ENCODE data around the gene SERPINB11. TPM values are rescaled to one million over a fixed set of nuclear protein-coding genes. Genes with fewer than 3 reads are reported as not detected.

The SERPINB11 gene
- total RNA-seq, 1 donor from 2014 or later: not detected

DNA sequence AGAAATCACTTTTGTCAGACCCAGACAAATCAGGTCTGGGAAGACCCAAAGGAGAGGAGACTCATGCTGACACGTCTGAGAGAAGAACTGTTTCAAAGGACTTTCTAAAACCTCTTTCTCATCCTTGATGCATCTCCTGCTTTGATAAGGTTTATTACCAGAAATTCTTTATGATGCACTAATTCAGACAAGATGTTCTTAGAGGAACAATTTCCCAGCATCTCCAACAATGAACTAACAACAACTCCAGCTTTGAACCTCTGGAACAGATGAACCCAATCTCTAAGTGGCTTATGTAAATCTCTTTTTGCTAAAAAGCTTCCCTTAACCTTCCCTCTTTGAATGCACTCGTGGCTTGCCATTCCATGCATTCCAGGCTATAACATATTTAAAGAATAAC is 15.9 kb upstream of the SERPINB11 start:
- TF ChIP-seq, protein P1, sequence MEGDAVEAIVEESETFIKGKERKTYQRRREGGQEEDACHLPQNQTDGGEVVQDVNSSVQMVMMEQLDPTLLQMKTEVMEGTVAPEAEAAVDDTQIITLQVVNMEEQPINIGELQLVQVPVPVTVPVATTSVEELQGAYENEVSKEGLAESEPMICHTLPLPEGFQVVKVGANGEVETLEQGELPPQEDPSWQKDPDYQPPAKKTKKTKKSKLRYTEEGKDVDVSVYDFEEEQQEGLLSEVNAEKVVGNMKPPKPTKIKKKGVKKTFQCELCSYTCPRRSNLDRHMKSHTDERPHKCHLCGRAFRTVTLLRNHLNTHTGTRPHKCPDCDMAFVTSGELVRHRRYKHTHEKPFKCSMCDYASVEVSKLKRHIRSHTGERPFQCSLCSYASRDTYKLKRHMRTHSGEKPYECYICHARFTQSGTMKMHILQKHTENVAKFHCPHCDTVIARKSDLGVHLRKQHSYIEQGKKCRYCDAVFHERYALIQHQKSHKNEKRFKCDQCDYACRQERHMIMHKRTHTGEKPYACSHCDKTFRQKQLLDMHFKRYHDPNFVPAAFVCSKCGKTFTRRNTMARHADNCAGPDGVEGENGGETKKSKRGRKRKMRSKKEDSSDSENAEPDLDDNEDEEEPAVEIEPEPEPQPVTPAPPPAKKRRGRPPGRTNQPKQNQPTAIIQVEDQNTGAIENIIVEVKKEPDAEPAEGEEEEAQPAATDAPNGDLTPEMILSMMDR (IDR thresholded peaks at IDR 0.05; ENCODE audit: unreplicated experiment): no peak
- H3K4me3 Mint-ChIP-seq: no peak overlapping the region
- no peak for DNase-seq (ENCODE audit: low spot score in 2 of 2, unreplicated experiment in 2 of 2)
- H3K36me3 Mint-ChIP-seq: no peaks in the 10 kb centered on the region
- peaks cover 31% of the 10 kb centered on the region for H3K9me3 Mint-ChIP-seq
- no peaks in the 10 kb centered on the region for H3K27me3 Mint-ChIP-seq (ENCODE audit: low read depth)
- peaks cover 10% of the 10 kb centered on the region for H3K4me1 Mint-ChIP-seq
- H3K27ac Mint-ChIP-seq: no peak overlapping the region

DNA sequence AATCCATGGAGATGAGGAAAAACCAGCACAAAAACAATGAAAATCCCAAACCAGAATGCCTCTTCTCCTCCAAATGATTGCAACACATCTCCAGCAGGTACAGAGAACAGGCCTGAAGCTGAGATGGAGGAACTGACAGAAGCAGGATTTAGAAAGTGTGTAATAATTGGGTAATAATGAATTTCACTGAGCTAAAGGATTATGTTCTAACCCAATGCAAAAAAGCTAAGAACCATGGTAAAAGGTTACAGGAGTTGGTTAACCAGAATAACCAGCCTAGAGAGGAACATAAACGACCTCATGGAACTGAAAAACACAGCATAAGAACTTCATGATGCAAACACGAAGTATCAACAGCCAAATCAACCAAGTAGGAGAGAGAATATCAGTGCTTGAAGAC is 13.7 kb upstream of the SERPINB11 start:
- DNase-seq (ENCODE audit: low spot score in 2 of 2, unreplicated experiment in 2 of 2): no peak
- TF ChIP-seq, protein P1 (IDR thresholded peaks at IDR 0.05; ENCODE audit: unreplicated experiment): no peak
- no peak overlapping the region for H3K4me3 Mint-ChIP-seq
- H3K27me3 Mint-ChIP-seq (ENCODE audit: low read depth): no peaks in the 10 kb centered on the region
- no peaks in the 10 kb centered on the region for H3K36me3 Mint-ChIP-seq
- peaks cover 1% of the 10 kb centered on the region for H3K4me1 Mint-ChIP-seq
- no peak overlapping the region for H3K27ac Mint-ChIP-seq
- H3K9me3 Mint-ChIP-seq: peaks cover 46% of the 10 kb centered on the region

DNA sequence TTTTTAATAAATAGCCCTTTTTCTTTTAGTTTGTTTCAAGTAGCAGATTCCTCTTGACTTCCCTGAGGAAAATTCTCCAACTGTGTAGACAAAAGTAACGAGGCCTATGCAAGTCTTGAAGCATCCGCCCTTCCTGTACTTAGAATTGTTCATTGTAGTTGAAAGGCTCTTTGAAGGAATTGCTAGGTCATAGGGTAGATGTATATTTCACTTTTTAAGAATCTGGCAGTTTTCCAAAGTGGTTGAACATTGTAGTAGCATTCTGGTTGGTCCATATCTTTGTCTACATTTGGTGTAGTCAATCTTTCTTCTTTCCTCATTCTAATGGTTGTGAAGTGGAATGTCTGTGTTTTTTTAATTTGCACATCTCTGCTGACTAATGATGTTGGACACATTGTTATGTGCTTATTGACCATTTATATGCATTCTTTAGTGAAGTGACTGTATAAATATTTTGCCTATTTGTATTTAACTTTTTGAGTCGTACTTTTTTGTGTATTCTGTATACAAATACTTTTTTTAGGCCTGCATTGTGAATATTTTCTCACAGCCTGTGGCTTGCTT is 5.6 kb upstream of the SERPINB11 start:
- TF ChIP-seq, protein P1 (IDR thresholded peaks at IDR 0.05; ENCODE audit: unreplicated experiment): no peak
- no peak for DNase-seq (ENCODE audit: low spot score in 2 of 2, unreplicated experiment in 2 of 2)
- H3K27me3 Mint-ChIP-seq (ENCODE audit: low read depth): peaks cover 6% of the 10 kb centered on the region
- peaks cover 13% of the 10 kb centered on the region for H3K9me3 Mint-ChIP-seq
- H3K36me3 Mint-ChIP-seq: no peaks in the 10 kb centered on the region
- no peak overlapping the region for H3K4me3 Mint-ChIP-seq
- H3K27ac Mint-ChIP-seq: no peak overlapping the region
- no peaks in the 10 kb centered on the region for H3K4me1 Mint-ChIP-seq

DNA sequence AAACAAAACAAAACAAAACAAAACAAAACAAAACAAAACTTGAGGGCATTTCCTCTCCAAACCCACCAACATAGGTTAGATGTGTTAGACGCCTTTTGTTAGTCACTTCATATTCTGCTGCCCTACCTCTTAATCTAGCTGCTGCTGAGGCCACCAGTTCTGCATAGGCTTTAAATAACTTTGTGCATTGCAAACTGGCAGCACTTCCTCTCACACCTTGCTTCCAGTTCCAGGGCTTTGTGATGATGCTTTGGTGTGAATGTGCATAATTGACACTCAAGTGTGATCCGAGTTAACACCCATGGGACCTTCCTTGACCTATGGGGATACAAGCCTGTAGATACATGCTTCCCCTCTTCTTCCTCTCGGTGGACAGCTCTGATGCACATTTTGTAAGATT is 2.3 kb upstream of the SERPINB11 start:
- Mint-ChIP-seq H3K4me3 (no peak overlapping the region), H3K9me3 (no peaks in the 10 kb centered on the region), H3K36me3 (no peaks in the 10 kb centered on the region), H3K27me3 (ENCODE audit: low read depth) (peaks cover 12% of the 10 kb centered on the region), H3K27ac (no peak overlapping the region), H3K4me1 (no peaks in the 10 kb centered on the region)
- no peak for DNase-seq (ENCODE audit: low spot score in 2 of 2, unreplicated experiment in 2 of 2)
- TF ChIP-seq, protein P1 (IDR thresholded peaks at IDR 0.05; ENCODE audit: unreplicated experiment): no peak

DNA sequence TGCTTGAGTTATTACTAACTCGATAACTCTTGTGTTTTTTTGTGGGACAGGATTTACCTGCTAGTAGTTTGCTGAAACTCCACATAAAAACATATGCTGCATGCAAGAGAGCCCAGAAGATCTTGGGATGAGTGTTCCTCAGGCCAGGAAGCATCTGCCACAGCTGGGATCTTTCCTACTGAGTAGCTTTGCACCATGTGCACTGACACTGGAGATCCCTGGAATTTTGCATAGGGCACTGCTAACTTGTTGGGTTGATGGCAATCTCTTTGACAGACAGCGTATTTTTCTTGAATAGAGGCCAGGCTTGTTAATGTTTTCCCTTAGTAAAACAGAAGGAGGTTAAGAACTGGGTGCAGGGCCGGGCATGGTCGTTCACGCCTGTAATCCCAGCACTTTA is 808 bp upstream of the SERPINB11 start:
- Mint-ChIP-seq H3K27me3 (ENCODE audit: low read depth) (peaks cover 12% of the 10 kb centered on the region), H3K4me1 (no peaks in the 10 kb centered on the region), H3K4me3 (no peak overlapping the region), H3K36me3 (no peaks in the 10 kb centered on the region), H3K27ac (no peak overlapping the region), H3K9me3 (no peaks in the 10 kb centered on the region)
- TF ChIP-seq, protein P1 (IDR thresholded peaks at IDR 0.05; ENCODE audit: unreplicated experiment): no peak
- DNase-seq (ENCODE audit: low spot score in 2 of 2, unreplicated experiment in 2 of 2): no peak

DNA sequence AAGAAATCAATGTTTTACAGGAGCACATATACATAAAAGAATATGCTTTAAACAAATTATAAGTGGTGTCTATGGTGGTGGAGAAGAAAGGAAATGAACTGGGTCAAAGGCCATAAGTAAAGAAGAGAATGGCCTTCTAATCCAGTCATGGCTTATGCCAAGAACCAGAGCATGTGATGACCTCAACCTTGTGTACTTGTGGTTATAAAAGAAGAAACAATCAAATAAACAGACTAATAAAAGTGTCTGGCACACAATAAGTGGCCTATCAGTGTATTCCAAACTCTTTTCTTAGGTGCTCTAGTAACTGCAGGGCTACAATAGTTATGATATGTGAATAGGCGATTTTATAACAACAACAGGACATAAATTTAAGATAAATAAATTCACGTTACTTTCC is 2.6 kb downstream of the SERPINB11 start:
- TF ChIP-seq, protein P1 (IDR thresholded peaks at IDR 0.05; ENCODE audit: unreplicated experiment): no peak
- Mint-ChIP-seq H3K4me1 (no peaks in the 10 kb centered on the region), H3K9me3 (no peaks in the 10 kb centered on the region), H3K27ac (no peak overlapping the region), H3K4me3 (no peak overlapping the region), H3K36me3 (no peaks in the 10 kb centered on the region), H3K27me3 (ENCODE audit: low read depth) (peaks cover 11% of the 10 kb centered on the region)
- no peak for DNase-seq (ENCODE audit: low spot score in 2 of 2, unreplicated experiment in 2 of 2)
